Heart left ventricle (tissue), 13 donors: ENCODE measurements around the gene SLC5A6.

Source experiments
- CTCF ChIP-seq, 12 donors: fragments of 200-600 bp; sonication (generic) in 4 of 12; IDR thresholded peaks; one replicate each; pipeline versions ENCODE4 v1.5.0 to v1.8.0; 2018 to 2022; ENCODE audit warnings: antibody characterized with exemption in 12 of 12, mild to moderate bottlenecking in 5 of 12
- POLR2A ChIP-seq, 2 donors: fragments of 450-650 bp; IDR thresholded peaks; one replicate each; pipeline ENCODE4 v1.6.1; 2017; ENCODE audit warnings: antibody characterized with exemption in 2 of 2, mild to moderate bottlenecking in 2 of 2, moderate library complexity in 2 of 2
- donor health status: ischemic (EF 13 %, LVEDD 7.1; RV severe dilation, severe dysfunction).
- donor health status: DM: no; HTN: yes; CAD: no.
- donor health status: DM: no; HTN: no; CAD: no.
- donor health status: ischemic (EF 25% LVEDD 6.9; RV normal size, moderate dysfunction).
- donor health status: ischemic (EF 25% LVEDD 5.7; RV mildly dilated, moderate dysfunction).
- donor health status: ischemic (EF 35%, LVEDD 5.7; RV mildly dilated, moderate dysfunction).
- donor health status: nonischemic (EF 11% LVEDD 7.7; RV severe dilation, severe dysfunction).
- donor health status: DM: yes; HTN: yes; CAD: no.
- donor health status: PGD.
- donor health status: ischemic (EF 29% LVEDD 5.4; RV normal size, mild dysfunction).
- donor health status: nonischemic (EF 23%, LVEDD 6.1; RV moderate dilation, normal function).

GRCh38 chr2:27243391-27244130 lies 31.5 kb upstream of the SLC5A6 start:
- TF ChIP-seq POLR2A (IDR thresholded peaks at IDR 0.05) (no peak), CTCF (IDR thresholded peaks at IDR 0.05) (no peak)
